ENCODE results near the gene KRTAP4-9.

Gene KRTAP4-9

DNA sequence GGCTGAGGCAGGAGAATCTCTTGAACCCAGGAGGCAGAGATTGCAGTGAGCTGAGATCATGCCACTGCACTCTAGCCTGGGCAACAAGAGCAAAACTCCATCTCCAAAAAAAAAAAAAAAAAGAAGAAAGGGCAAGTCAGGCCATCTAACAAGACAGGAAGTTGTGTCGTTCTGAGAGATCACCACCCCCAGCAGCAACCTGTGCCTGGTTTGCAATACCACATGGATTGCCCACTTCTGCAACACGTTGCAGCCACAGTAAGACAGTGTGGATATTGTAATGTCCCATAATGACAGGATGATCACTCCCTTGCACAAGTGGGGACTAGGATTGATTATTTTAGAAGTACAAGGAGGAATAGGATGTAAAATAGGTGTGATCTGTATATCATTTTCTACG lies 36.2 kb upstream of the KRTAP4-9 start:
- no peaks in the 10 kb centered on the region for H3K27me3 ChIP-seq (ENCODE audit: insufficient read depth, poor library complexity, severe bottlenecking)
- peak in 1 of 2 experiments; percentile 72 for DNase-seq (ENCODE audit: low read depth in 1 of 2, low spot score in 1 of 2)
- TF ChIP-seq SPI1 (IDR thresholded peaks at IDR 0.05; ENCODE audit: borderline replicate concordance, low read depth) (peak; percentile 54; the same call in 1 of the 2 replicates), GABPA (IDR thresholded peaks at IDR 0.05; ENCODE audit: low read depth) (no peak), POLR2AphosphoS5 (IDR thresholded peaks at IDR 0.05; ENCODE audit: low read depth) (peak; percentile 71)
- TF ChIP-seq, protein P1, sequence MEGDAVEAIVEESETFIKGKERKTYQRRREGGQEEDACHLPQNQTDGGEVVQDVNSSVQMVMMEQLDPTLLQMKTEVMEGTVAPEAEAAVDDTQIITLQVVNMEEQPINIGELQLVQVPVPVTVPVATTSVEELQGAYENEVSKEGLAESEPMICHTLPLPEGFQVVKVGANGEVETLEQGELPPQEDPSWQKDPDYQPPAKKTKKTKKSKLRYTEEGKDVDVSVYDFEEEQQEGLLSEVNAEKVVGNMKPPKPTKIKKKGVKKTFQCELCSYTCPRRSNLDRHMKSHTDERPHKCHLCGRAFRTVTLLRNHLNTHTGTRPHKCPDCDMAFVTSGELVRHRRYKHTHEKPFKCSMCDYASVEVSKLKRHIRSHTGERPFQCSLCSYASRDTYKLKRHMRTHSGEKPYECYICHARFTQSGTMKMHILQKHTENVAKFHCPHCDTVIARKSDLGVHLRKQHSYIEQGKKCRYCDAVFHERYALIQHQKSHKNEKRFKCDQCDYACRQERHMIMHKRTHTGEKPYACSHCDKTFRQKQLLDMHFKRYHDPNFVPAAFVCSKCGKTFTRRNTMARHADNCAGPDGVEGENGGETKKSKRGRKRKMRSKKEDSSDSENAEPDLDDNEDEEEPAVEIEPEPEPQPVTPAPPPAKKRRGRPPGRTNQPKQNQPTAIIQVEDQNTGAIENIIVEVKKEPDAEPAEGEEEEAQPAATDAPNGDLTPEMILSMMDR (IDR thresholded peaks at IDR 0.05; ENCODE audit: insufficient read depth, low read length) = no peak

DNA sequence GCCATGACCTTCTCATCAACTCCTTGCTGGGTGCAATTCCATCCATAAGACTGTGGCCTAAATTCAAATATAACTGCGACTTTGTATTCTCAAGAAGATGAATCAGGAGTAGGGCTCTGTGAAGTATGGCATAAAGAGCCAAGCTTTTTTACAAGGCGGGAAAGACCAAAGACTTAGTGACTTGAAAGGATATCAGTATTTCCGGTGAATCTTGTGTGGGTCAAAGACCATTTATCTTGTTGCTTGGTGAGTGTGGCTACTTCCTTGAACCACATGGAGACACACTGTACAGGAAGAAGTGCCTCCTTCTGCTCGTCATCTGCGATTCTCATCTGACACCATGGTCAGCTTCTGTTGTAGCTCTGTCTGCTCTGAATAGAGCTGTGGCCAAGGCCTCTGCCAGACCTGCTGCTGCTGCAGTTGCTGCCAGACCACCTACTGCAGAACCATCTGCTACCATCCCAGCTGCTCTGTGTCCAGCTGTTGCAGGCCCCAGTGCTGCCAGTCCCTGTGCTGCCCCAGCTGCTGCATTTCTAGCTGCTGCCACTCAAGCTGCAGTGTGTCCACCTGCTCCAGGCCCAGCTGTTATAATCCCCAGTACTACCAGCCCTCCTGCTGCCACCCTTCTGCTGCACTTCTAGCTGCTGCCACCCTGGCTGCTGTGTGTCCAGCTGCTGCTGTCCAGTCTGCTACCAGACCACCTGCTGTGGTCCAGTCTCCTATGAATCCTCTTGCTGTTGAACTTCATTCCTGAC lies 33.4 kb upstream of the KRTAP4-9 start:
- no peak for DNase-seq (ENCODE audit: low read depth in 1 of 2, low spot score in 1 of 2)
- H3K4me3 ChIP-seq (replicated peaks; ENCODE audit: insufficient read depth, low read length) = no peak overlapping the region
- no peaks in the 10 kb centered on the region for H3K27me3 ChIP-seq (ENCODE audit: insufficient read depth, poor library complexity, severe bottlenecking)
- no peak overlapping the region for H3K27ac ChIP-seq (replicated peaks)
- no peak for TF ChIP-seq POLR2AphosphoS5 (IDR thresholded peaks at IDR 0.05; ENCODE audit: low read depth)
- TF ChIP-seq SPI1 (IDR thresholded peaks at IDR 0.05; ENCODE audit: borderline replicate concordance, low read depth) = no peak
- no peak for TF ChIP-seq GABPA (IDR thresholded peaks at IDR 0.05; ENCODE audit: low read depth)
- TF ChIP-seq, protein P2, sequence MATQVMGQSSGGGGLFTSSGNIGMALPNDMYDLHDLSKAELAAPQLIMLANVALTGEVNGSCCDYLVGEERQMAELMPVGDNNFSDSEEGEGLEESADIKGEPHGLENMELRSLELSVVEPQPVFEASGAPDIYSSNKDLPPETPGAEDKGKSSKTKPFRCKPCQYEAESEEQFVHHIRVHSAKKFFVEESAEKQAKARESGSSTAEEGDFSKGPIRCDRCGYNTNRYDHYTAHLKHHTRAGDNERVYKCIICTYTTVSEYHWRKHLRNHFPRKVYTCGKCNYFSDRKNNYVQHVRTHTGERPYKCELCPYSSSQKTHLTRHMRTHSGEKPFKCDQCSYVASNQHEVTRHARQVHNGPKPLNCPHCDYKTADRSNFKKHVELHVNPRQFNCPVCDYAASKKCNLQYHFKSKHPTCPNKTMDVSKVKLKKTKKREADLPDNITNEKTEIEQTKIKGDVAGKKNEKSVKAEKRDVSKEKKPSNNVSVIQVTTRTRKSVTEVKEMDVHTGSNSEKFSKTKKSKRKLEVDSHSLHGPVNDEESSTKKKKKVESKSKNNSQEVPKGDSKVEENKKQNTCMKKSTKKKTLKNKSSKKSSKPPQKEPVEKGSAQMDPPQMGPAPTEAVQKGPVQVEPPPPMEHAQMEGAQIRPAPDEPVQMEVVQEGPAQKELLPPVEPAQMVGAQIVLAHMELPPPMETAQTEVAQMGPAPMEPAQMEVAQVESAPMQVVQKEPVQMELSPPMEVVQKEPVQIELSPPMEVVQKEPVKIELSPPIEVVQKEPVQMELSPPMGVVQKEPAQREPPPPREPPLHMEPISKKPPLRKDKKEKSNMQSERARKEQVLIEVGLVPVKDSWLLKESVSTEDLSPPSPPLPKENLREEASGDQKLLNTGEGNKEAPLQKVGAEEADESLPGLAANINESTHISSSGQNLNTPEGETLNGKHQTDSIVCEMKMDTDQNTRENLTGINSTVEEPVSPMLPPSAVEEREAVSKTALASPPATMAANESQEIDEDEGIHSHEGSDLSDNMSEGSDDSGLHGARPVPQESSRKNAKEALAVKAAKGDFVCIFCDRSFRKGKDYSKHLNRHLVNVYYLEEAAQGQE (IDR thresholded peaks at IDR 0.05; ENCODE audit: insufficient replicate concordance, low read depth) = no peak
- TF ChIP-seq, protein P1 (IDR thresholded peaks at IDR 0.05; ENCODE audit: insufficient read depth, low read length) = no peak

More for the DNA sequence above, 36.2 kb upstream of the KRTAP4-9 start:
- no peak overlapping the region for H3K4me3 ChIP-seq (replicated peaks; ENCODE audit: insufficient read depth, low read length)
- H3K27ac ChIP-seq (replicated peaks) = no peak overlapping the region

DNA sequence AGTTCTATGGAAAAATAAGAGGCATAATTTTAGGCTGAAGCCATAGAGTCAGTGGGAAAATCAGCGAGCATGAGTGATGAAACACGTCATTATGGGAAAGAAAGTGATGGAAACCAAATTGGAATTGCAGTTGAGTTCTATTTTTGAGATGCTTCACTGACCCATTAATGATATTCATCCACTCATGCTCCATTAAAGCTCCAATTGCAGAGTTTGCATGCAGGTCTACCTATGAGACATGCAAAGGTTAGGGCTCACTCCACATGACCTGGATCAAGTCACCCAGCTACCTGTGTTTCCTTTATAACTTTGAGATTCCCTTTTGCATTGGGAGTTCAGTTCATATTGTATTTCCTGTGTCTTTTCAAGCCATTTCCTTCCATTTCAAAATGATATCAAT lies 31.5 kb upstream of the KRTAP4-9 start:
- DNase-seq (ENCODE audit: low read depth in 1 of 2, low spot score in 1 of 2) = no peak
- H3K27ac ChIP-seq (replicated peaks) = no peak overlapping the region

More for the DNA sequence above, 31.5 kb upstream of the KRTAP4-9 start:
- Histone ChIP-seq H3K4me3 (replicated peaks; ENCODE audit: insufficient read depth, low read length) (no peak overlapping the region), H3K27me3 (ENCODE audit: insufficient read depth, poor library complexity, severe bottlenecking) (no peaks in the 10 kb centered on the region)
- TF ChIP-seq, protein P2 (IDR thresholded peaks at IDR 0.05; ENCODE audit: insufficient replicate concordance, low read depth) = no peak
- TF ChIP-seq, protein P1 (IDR thresholded peaks at IDR 0.05; ENCODE audit: insufficient read depth, low read length) = no peak
- TF ChIP-seq GABPA (IDR thresholded peaks at IDR 0.05; ENCODE audit: low read depth) = no peak
- TF ChIP-seq POLR2AphosphoS5 (IDR thresholded peaks at IDR 0.05; ENCODE audit: low read depth) = no peak
- TF ChIP-seq SPI1 (IDR thresholded peaks at IDR 0.05; ENCODE audit: borderline replicate concordance, low read depth) = no peak

Measured in HL-60 (cell line).